NCI-H2171 treated with DMSO at 0.1 percent for 48 hours (cell line): Measurements from ENCODE around the gene COL9A3.

Source experiments
- DNase-seq: peaks from one replicate; lab custom pipeline; 2025; lab: John Stamatoyannopoulos, UW

COL9A3 gene

DNA sequence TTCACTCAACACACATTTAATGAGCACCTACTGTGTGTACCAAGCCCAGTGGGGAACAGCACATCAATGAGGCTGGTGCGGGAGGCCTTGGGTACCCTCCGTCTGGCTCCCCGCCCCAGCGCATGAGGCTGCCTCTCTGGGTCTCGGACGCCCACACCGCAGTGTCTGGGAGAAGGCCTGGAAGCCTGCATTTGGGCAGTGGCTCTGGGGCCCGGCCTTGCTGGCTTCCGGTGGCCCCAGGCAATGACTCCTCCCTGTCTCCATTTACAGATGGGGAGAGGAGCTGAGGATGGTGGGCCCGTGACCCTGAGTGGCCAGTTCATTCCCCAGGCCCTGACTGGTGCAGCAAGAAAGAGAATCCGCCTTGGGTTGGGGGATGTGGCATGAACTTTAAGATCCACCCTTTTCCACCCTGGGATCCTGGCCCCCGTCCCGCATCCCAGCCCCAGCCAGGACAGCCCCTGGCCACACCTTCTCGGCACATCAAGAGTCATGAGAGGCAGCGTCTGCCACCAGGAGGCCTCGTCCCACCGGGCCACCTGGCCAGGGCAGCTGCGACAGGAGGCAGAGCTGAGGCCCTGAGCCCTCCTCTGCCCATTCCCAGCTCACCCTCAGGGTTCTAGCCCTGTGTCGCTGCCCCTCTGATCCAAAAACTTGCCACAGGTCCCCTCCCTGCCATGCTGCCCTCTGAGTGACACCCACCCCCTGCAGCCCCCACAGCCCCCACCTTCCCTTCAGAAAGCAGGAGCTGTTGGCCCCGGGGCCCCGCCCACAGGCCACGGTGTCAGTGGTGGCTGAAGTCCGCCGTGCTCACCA lies 38.0 kb upstream of the COL9A3 start:
- DNase-seq: peak; percentile 27

- DNase-seq: no peak
Observed at GRCh38 chr20:62779417-62779685, 37.5 kb upstream of the COL9A3 start.

GRCh38 chr20:62780204-62780603 lies 36.6 kb upstream of the COL9A3 start:
- peak; percentile 98 for DNase-seq

DNA sequence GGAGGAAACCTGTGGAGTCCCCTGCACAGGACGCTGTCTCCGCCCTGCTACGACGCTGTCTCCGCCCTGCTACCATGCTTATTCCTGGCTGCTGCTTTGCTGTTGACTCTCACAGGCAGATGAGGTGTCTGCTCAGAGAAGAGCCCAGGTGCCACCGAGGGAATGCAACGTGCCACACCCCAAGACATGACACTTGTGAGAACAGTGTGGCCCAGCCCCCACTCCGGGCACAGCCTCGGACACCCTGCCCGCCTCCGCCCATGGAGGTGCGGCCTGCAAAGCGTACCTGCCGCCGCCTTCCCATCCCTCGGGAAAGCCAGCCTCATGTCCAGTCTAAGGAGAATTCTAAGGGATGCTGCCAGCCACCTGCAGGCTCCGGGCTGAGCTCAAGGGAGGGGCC lies 36.2 kb upstream of the COL9A3 start:
- peak; percentile 94 for DNase-seq

DNA sequence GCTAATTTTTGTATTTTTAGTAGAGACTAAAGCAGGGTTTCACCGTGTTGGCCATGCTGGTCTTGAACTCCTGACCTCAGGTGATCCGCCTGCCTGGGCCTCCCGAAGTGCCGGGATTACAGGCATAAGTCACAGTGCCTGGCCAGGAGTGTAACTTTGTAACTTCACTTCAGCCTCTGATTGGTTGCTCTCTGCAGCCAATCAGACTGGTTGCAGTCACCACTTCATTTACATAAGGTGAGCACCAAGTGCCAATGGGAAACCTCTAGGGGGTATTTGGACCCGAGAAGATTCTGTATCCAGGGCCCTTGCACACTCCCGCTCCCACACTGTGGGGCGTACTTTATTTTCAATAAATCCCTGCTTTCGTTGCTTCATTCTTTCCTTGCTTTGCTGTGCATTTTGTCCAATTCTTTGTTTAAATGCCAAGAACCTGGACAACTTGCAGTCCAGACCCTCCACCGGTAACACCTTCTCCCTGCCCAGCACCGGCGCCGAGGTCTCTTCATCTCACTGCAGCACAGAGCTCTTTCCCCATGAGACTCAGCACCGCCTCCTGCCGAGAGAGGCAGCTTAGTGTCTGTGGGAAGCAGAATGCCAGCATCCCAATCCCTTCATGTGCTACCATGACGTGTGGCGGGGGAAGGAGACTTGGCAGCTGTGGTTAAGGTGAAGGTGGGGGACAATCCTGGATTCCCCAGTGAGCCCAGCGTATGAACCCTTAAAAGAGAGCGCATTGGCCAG lies 34.5 kb upstream of the COL9A3 start:
- DNase-seq: peak; percentile 78

DNA sequence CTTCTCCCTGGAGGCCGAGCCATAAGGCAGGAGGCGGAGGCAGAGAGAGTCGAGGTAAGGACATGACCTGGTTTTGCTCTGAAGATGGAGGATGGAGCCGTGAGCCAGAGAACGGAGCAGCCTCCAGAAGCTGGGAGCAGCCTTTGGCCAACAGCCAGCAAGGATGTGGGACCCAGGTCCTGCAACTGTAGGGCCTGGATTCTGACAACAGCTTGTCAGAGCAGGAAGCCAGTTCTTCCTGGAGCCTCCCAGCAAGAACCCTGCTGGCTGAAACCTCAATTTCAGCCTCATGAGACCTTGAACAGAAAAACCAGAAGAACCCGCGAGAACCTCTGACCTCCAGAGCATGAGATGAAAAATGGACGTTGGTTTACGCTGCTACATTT lies 34.0 kb upstream of the COL9A3 start:
- peak; percentile 78 for DNase-seq

DNA sequence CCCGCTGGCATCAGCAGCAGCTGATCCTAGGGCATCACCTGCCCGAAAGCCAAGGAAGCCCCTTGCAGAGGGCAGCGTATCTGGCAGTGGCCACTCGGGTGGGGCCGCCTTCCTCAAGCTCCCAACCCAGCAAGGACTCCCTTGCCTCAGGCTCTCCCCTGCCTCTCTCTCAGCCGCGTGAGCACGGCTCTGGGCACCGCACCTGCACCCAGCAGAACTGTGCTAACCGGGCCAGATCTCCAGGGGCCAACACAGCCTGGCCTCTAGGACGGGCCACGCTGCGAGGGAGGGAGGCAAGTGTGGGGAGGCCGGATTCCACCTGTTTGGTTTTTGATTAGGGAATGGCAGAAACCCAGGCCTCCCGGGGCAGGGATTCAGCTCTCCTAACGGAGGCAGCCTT lies 32.4 kb upstream of the COL9A3 start:
- DNase-seq: no peak

- DNase-seq: no peak
Observed at GRCh38 chr20:62785393-62785792, 31.5 kb upstream of the COL9A3 start.

DNA sequence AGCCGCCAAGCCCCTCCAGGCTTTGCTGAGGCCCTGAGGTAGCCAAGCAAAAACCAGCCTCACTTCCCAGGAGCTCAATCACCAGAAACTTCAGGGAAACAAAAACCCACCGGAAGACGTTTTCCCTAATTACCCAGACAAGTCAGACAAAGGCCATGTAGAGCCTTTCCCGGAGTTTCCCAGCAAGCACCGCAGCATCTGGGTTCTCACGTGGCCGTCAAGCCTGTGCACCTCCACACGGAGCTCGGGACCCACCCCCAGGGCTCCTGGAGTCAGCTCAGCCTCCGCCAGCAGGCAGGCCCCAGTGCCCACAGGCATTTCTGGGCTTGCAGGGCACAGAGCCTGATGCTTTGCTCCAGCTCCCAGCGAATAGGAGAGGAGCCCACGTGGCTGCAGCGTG lies 30.7 kb upstream of the COL9A3 start:
- no peak for DNase-seq

DNA sequence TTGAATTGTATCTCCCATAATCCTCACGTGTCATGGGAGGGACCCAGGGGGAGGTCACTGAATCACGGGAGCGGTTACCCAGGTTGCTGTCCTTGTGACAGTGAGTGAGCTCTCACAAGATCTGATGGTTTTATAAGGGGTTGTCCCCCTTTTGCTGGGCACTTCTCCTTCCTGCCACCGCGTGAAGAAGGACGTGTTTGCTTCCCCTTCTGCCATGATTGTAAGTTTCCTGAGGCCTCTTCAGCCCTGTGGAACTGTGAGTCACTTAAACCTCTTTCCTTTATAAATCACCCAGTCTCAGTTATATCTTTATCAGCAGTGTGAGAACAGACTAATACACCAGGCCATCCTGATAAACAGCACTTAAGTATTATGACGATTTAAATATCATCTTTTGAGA lies 29.5 kb upstream of the COL9A3 start:
- no peak for DNase-seq

DNA sequence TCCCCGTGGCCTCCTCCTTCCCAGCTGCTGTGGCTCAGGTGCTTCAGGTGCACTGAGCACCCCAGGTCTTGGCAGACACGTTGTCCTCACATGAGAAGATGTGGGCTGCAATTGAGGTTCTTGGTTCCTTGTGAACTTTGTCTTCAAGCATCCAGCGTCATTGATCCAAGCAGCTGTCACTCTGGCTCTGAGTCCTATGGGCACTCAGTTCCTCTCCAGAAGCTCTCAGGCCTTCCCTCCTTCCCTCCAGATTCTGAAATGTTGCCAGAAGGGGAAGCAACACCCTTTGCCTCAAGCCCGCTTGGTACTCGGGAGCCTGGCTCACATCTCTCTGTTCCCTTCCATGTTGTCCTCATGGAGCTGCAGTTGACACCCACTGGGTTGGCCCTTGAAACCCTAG lies 29.0 kb upstream of the COL9A3 start:
- DNase-seq: no peak

GRCh38 chr20:62788607-62789006 lies 28.2 kb upstream of the COL9A3 start:
- DNase-seq: no peak

DNA sequence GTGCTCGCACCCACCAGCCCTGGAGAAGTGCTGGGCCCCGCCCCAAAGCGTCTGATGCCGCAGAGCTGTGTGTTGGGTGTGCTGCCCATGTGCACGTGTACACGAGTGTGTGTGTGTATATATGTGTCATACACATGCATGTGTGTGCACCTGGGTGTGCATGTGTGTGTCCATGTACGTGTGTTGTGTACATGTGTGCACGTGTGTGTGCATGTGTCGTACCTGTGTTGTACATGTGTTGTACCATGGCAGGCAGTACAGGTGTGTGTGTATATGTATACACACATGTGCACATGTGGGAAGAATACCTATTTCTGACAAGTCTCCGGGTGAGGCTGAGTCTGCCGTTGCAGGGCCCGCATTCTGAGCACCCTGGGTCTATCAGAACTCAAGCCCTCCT lies 26.8 kb upstream of the COL9A3 start:
- DNase-seq: no peak

GRCh38 chr20:62791301-62792181 lies 25.3 kb upstream of the COL9A3 start:
- peak; percentile 96 for DNase-seq

DNA sequence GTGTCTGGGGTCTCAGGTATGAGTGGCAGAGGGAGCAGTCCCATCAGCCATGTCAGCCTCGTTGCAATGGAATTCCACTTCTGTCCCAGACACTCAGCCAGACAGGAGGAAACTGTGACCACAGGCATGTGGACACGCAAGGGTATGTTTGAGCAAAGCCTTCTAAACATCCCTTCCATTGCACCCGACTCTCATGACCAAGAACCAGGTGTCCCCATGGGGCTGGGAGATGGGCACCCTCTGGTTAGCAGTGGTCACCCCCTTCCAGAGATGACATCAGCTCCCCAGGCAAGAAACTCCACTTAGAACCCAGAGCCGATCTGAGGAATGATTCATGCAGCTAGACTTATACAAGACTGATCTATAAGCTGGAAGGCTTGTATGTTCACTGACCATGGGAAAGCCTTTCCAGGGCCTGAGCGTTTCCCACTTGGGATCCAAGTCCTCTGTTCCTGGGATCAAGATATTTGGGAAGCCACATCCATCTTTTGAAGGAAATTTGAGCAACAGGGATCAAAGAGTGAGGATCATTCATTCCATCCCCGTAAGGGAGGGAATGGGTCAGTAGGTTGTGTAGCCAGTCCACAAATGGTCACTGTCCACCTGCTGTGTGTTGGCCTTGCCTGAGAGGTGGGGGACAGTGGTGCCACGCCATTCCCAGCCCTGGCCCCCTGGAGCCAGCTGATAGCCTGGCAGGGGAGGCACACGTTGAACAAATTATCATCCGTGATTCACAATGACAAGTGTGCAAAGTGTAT lies 24.5 kb upstream of the COL9A3 start:
- DNase-seq: no peak

DNA sequence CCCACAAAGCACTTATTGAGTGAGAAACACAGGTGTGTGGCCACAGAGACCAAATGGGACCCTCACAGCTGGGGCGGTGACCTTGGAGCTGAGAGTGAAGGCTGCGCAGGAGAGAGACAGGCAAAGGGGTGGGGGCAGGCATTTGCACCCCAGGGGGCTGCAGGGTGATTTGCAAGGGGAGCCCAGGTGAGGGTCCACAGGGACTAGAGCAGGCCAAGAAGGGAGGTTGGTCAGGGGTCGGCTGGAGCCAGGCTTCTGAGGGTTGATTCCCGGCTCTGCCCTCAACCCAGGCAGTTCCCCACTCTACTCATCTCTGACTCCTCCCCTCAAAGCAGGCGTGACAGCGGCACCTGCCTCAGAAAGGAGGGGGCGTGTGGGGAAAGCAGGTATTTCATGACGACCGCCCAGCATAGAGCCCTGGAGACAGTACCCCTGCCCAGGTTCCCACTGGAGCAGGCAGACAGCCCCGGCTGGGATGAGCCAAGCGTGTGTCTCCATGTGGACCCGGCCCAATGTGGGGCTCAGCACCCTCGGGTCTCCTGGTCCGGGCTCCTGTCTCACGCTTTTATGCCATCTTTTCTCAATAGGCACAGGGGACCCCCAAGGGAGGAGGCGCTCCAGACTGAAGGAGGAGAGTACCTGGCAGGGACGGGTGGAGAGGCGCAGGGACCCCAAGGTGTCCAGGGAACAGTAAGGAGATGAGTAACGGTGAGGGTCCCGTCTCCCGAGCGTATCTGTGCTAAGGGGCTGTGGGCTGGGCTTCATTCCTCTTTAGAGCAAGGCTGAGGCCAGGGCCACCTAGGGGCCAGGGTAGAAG lies 23.7 kb upstream of the COL9A3 start:
- DNase-seq: peak; percentile 33

- no peak for DNase-seq
Observed at GRCh38 chr20:62793757-62794006, 23.2 kb upstream of the COL9A3 start.

DNA sequence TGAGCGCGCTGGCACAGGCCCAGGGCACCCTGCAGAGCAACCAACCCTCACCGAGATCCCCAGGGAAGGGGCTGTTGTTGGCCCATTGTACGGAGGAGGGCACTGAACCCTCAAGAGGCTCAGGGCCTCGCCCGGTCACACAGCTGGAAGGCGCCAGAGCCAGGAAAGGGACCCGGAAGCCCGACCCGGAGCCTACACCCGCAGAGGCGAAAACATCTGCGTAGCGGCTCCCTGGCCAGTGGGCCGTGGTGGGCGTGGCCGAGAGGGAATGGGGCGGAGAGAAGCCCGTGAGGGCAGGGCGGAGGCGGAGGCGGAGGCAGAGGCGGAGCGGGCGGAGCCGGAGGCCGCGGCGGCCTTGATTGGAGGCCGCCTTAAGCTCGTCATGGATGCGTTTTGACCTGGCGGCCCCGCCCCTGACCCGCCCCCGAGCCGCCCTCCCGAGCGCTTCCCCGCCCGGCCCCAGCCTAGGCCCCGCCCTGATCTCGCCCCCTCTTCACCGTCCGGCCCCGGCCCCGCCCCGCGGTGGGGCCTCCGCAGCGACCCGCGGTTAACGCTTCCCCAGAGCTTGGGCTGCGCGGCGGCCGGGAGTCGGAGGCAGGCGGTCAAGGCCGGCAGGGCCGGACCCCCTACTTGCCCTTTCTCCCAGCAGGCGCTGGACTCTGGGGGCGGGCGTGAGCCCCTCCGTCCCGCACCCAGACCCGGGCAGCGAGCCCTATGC lies 22.7 kb upstream of the COL9A3 start:
- peak; percentile 96 for DNase-seq

DNA sequence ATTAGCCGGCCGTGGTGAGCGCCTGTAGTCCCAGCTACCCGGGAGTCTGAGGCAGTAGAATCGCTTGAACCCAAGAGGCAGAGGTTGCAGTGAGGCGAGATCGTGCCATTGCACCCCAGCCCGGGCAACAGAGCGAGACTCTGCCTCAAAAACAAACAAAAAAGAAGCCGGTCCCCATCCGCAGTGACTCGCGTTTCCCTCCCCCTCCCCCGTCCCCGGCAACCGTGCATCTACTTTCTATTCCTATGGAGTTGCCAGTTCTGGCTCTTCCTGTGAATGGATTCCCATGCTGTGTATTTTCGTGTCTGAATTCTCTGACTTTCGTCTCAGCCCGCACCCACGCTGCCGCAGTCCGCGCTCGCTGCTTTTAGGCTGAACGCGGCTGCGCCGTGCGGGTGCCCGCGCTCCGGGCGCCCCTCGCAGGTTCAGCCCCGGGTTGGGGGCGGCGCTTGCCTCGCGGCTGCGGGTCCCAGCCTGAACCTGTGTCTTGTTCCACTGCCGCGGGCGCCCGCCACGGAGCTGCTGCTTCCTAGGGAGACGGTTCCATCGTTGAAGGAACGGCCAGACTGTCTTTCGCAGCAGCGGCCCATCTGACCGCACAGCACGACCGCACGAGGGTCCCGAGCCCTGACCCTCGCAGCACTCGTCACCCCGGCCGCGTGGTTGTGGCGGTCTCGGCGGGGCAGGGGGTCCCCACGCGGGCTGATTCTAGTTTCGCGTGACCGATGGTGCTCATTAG lies 21.7 kb upstream of the COL9A3 start:
- peak; percentile 85 for DNase-seq
